Ovary (tissue), 9 donors: ENCODE data around the gene AUTS2. TPM values are rescaled to one million over a fixed set of nuclear protein-coding genes. Genes with fewer than 3 reads are reported as not detected.

Experiments used
- DNase-seq, 5 donors: peaks; one replicate each; pipeline ENCODE4 v3.0.0-alpha.2; 2019 to 2020
- H3K27ac ChIP-seq, 2 donors: fragments of 200-600 bp; one replicate each; pipeline versions ENCODE4 v1.5.1 to v1.8.0; 2019 to 2022
- H3K27me3 ChIP-seq: fragments of 200-600 bp; one replicate; pipeline ENCODE4 v1.8.0; 2022
- H3K36me3 ChIP-seq: fragments of 200-600 bp; sonication (generic); one replicate; pipeline ENCODE4 v1.5.1; 2019
- H3K4me1 ChIP-seq: one replicate; pipeline ENCODE4 v1.8.1; 2013; ENCODE audit warnings: mild to moderate bottlenecking, moderate library complexity; ENCODE audit not compliant: insufficient read depth
- H3K4me3 ChIP-seq: fragments of 200-600 bp; sonication (generic); one replicate; pipeline ENCODE4 v1.5.1; 2017
- H3K9me3 ChIP-seq, 2 donors: fragments of 200-600 bp in 1 of 2; sonication (generic) in 1 of 2; one replicate each; pipeline versions ENCODE4 v1.5.1 to v1.8.1; 2013 to 2019; ENCODE audit warnings: mild to moderate bottlenecking in 1 of 2, moderate library complexity in 1 of 2
- CTCF ChIP-seq, 3 donors: fragments of 450-650 bp in 2 of 3; fragments of 200-600 bp in 1 of 3; IDR thresholded peaks; one replicate each; pipeline versions ENCODE4 v1.5.1 to v1.8.0; 2016 to 2022; ENCODE audit warnings: antibody characterized with exemption in 3 of 3, mild to moderate bottlenecking in 1 of 3
- EP300 ChIP-seq: sonication (generic); formaldehyde crosslinking; IDR thresholded peaks from one replicate; pipeline ENCODE4 v1.6.1; 2017; ENCODE audit warnings: antibody characterized with exemption
- POLR2A ChIP-seq: fragments of 450-650 bp; IDR thresholded peaks from one replicate; pipeline ENCODE4 v1.6.1; 2017; ENCODE audit warnings: antibody characterized with exemption, mild to moderate bottlenecking, moderate library complexity
- WGBS, 3 donors: extraction: QIAGEN DNeasy Blood & Tissue Kit in 1 of 3; methylation state at CpG; one replicate each; pipeline versions ENCODE4 v1.1.5 to v1.1.7; 2013 to 2017; 5-methylcytosine and 5-hydroxymethylcytosine counted together
- intact Hi-C, 4 donors: fragments of 100-400 bp; cut with DNase I; formaldehyde crosslinking; loops; one replicate each; pipeline versions ENCODE4 v1.11.0 to v1.15.1; 2022 to 2023
- polyA plus RNA-seq, 2 donors: library from polyadenylated mRNA; stranded (reverse); fragments of 200-250 nt in 1 of 2; fragments of 350-450 nt in 1 of 2; fragmentation: Illumina TruSeq in 1 of 2; extraction: RNeasy Lipid Tissue Mini Kit (QIAGEN cat#74804) in 1 of 2; gene quantifications; one replicate each; pipeline ENCODE4 v1.2.3, GENCODE V29; 2013 to 2014
- total RNA-seq, 7 donors: library from RNA; depleted of rRNA in 2 of 7; stranded (reverse); fragments of >200 nt in 2 of 7; fragmentation: NEBNext Ultra II Directional in 3 of 7; extraction: Animal tissue kit (Norgen Biotek cat#: 25700) in 3 of 7; gene quantifications; one replicate each; pipeline versions ENCODE4 v1.1.0 to v1.2.4, GENCODE V29; 2016 to 2023
- donor health status: DM: no; HTN: no; CAD: no; lungs with moderate emphysema.
- donor health status: DM: no; HTN: no; CAD: no.
- donor health status: Bipolar disorder and iron deficiency.
- donor health status: DM: yes; HTN: yes; CAD: no.
- donor health status: DM: no; HTN: no; CAD: no.
- donor health status: DM: yes; HTN: yes; CAD: no.

Gene AUTS2
- total and polyA plus RNA-seq, 9 donors, result 18.3 to 60.9 (median 44.9) TPM

- H3K27ac ChIP-seq, result no peak overlapping the region
- no peak for TF ChIP-seq POLR2A
- TF ChIP-seq CTCF (IDR thresholded peaks at IDR 0.05), result no peak
- no peak for TF ChIP-seq EP300
- no peaks in the 10 kb centered on the region for H3K9me3 ChIP-seq
- no peaks in the 10 kb centered on the region for H3K27me3 ChIP-seq
- DNase-seq, result no peak
- H3K36me3 ChIP-seq, result no peaks in the 10 kb centered on the region
- intact Hi-C loops, result no loop called here
- 85 to 89% (median 87%) methylated on average over 4 of the region's 4 CpGs for WGBS, 3 donors
- peaks cover 3% of the 10 kb centered on the region for H3K4me1 ChIP-seq
- no peak overlapping the region for H3K4me3 ChIP-seq
Measured at GRCh38 chr7:69691734-69692133, 93.5 kb downstream of the AUTS2 start.

GRCh38 chr7:69692611-69693010 is 94.3 kb downstream of the AUTS2 start:
- Histone ChIP-seq H3K27ac (no peak overlapping the region), H3K9me3 (no peaks in the 10 kb centered on the region), H3K4me1 (peaks cover 3% of the 10 kb centered on the region), H3K27me3 (no peaks in the 10 kb centered on the region), H3K36me3 (no peaks in the 10 kb centered on the region), H3K4me3 (no peak overlapping the region)
- WGBS, 3 donors, result 93 to 96% (median 94%) methylated on average over 3 of the region's 3 CpGs
- no peak for DNase-seq
- intact Hi-C loops, result no loop called here
- TF ChIP-seq EP300 (no peak), POLR2A (no peak), CTCF (IDR thresholded peaks at IDR 0.05) (no peak)

GRCh38 chr7:69693042-69693441 is 94.8 kb downstream of the AUTS2 start:
- TF ChIP-seq CTCF (IDR thresholded peaks at IDR 0.05), result no peak
- no peak for TF ChIP-seq EP300
- TF ChIP-seq POLR2A, result no peak
- DNase-seq, result no peak
- 93 to 100% (median 93%) methylated on average over 1 of the region's 1 CpG for WGBS, 3 donors
- intact Hi-C loops, result no loop called here
- no peak overlapping the region for H3K4me3 ChIP-seq
- no peaks in the 10 kb centered on the region for H3K9me3 ChIP-seq
- H3K36me3 ChIP-seq, result no peaks in the 10 kb centered on the region
- H3K4me1 ChIP-seq, result peaks cover 3% of the 10 kb centered on the region
- no peaks in the 10 kb centered on the region for H3K27me3 ChIP-seq
- H3K27ac ChIP-seq, result no peak overlapping the region

- no peaks in the 10 kb centered on the region for H3K27me3 ChIP-seq
- DNase-seq, result no peak
- no peak overlapping the region for H3K27ac ChIP-seq
- H3K9me3 ChIP-seq, result no peaks in the 10 kb centered on the region
- 86 to 90% (median 87%) methylated on average over 7 of the region's 7 CpGs for WGBS, 3 donors
- peaks cover 3% of the 10 kb centered on the region for H3K4me1 ChIP-seq
- TF ChIP-seq CTCF (IDR thresholded peaks at IDR 0.05) (no peak), POLR2A (no peak), EP300 (no peak)
- H3K36me3 ChIP-seq, result no peaks in the 10 kb centered on the region
- intact Hi-C loops, result no loop called here
- H3K4me3 ChIP-seq, result no peak overlapping the region
Measured at GRCh38 chr7:69696054-69696591, 97.8 kb downstream of the AUTS2 start.
